NCI-H2196 treated with DMSO at 0.1 percent for 48 hours (cell line): ENCODE measurements around the gene AP2S1.
"Not testable (repeated sequence)": the region's sequence is repeated elsewhere in the genome, so short reads cannot be mapped to it uniquely, and the experiment has no call there.

Source experiments
- DNase-seq: peaks from one replicate; lab custom pipeline; 2025; ENCODE audit not compliant: unreplicated experiment; lab: John Stamatoyannopoulos, UW

The AP2S1 gene

GRCh38 chr19:46844067-46844489, 6.6 kb downstream of the AP2S1 start:
- no peak for DNase-seq

GRCh38 chr19:46842791-46843190, 7.9 kb downstream of the AP2S1 start:
- DNase-seq: no peak

GRCh38 chr19:46841458-46842083, 9.1 kb downstream of the AP2S1 start:
- no peak for DNase-seq

GRCh38 chr19:46840498-46840942, 10.1 kb downstream of the AP2S1 start:
- DNase-seq: peak; percentile 65

GRCh38 chr19:46839752-46840497, 10.7 kb downstream of the AP2S1 start:
- no peak for DNase-seq

GRCh38 chr19:46838160-46838559, 12.5 kb downstream of the AP2S1 start:
- no peak for DNase-seq

- no peak for DNase-seq
Observed at GRCh38 chr19:46834984-46835383, 15.7 kb downstream of the AP2S1 start.

GRCh38 chr19:46834121-46834520, 16.5 kb downstream of the AP2S1 start:
- DNase-seq: no peak

- no peak for DNase-seq
Observed at GRCh38 chr19:46830864-46831263, 19.8 kb downstream of the AP2S1 start.

GRCh38 chr19:46828484-46828883, 22.2 kb downstream of the AP2S1 start:
- no peak for DNase-seq

GRCh38 chr19:46825731-46826055, 25.0 kb downstream of the AP2S1 start:
- DNase-seq: no peak

GRCh38 chr19:46824890-46825730, 25.5 kb downstream of the AP2S1 start:
- DNase-seq: no peak

GRCh38 chr19:46823049-46823448, 27.6 kb downstream of the AP2S1 start:
- DNase-seq: no peak

- DNase-seq: not testable (repeated sequence)
Observed at GRCh38 chr19:46822410-46822787, 28.2 kb downstream of the AP2S1 start.

- DNase-seq: no peak
Observed at GRCh38 chr19:46821512-46822409, 28.9 kb downstream of the AP2S1 start.

GRCh38 chr19:46818812-46819211, 31.8 kb downstream of the AP2S1 start:
- DNase-seq: no peak

GRCh38 chr19:46815833-46816627, 34.6 kb downstream of the AP2S1 start:
- no peak for DNase-seq

- peak; percentile 16 for DNase-seq
Observed at GRCh38 chr19:46813839-46814358, 36.7 kb downstream of the AP2S1 start.

GRCh38 chr19:46812977-46813838, 37.4 kb downstream of the AP2S1 start:
- DNase-seq: no peak
